ENCODE data around the gene SEC14L1. TPM values are rescaled to one million over a fixed set of nuclear protein-coding genes. Genes with fewer than 3 reads are reported as not detected.

The SEC14L1 gene
- total RNA-seq, 1 donor from 2014 or later, result 93.2 TPM

- Histone ChIP-seq H3K27ac (ENCODE audit: low read depth, low read length) (no peak overlapping the region), H3K27me3 (ENCODE audit: insufficient read depth, low read length) (no peaks in the 10 kb centered on the region), H3K4me1 (ENCODE audit: insufficient read depth, low read length) (no peaks in the 10 kb centered on the region), H3K9me3 (ENCODE audit: insufficient read depth, low read depth, low read length) (peaks cover 8% of the 10 kb centered on the region), H2AFZ (ENCODE audit: low read depth, low read length) (no peak overlapping the region), H3K4me2 (ENCODE audit: low read length) (no peak overlapping the region), H3K79me2 (ENCODE audit: insufficient read depth, low read length) (no peaks in the 10 kb centered on the region), H3K4me3 (ENCODE audit: insufficient read depth, low read depth, low read length) (no peak overlapping the region), H4K20me1 (ENCODE audit: insufficient read depth, low read length) (no peaks in the 10 kb centered on the region), H3K9ac (ENCODE audit: low read length) (no peak overlapping the region), H3K36me3 (ENCODE audit: insufficient read depth, low read length) (no peaks in the 10 kb centered on the region)
- DNase-seq (ENCODE audit: low read depth), result no peak
- peaks cover 16% of the 10 kb centered on the region for H3K36me3 Mint-ChIP-seq (ENCODE audit: low read depth, unreplicated experiment)
- TF ChIP-seq EZH2 (IDR thresholded peaks at IDR 0.05; ENCODE audit: insufficient read depth, low read length) (no peak), CTCF (IDR thresholded peaks at IDR 0.05; ENCODE audit: insufficient read depth, low read depth, low read length) (no peak)
- no peak overlapping the region for H3K4me3 Mint-ChIP-seq (ENCODE audit: unreplicated experiment)
- H3K9me3 Mint-ChIP-seq (ENCODE audit: unreplicated experiment), result peaks cover 10% of the 10 kb centered on the region
- peaks cover 2% of the 10 kb centered on the region for H3K4me1 Mint-ChIP-seq (ENCODE audit: low read depth, unreplicated experiment)
- no peak overlapping the region for H3K27ac Mint-ChIP-seq (ENCODE audit: unreplicated experiment)
- FAIRE-seq, result no peak
- H3K27me3 Mint-ChIP-seq (ENCODE audit: low read depth, unreplicated experiment), result no peaks in the 10 kb centered on the region
Measured at GRCh38 chr17:77228816-77229215, 88.0 kb downstream of the SEC14L1 start.

GRCh38 chr17:77229786-77230435, 89.1 kb downstream of the SEC14L1 start:
- no peaks in the 10 kb centered on the region for H3K79me2 ChIP-seq (ENCODE audit: insufficient read depth, low read length)
- no peak for TF ChIP-seq EZH2 (IDR thresholded peaks at IDR 0.05; ENCODE audit: insufficient read depth, low read length)
- TF ChIP-seq CTCF (IDR thresholded peaks at IDR 0.05; ENCODE audit: insufficient read depth, low read depth, low read length), result no peak
- no peak overlapping the region for H3K4me3 ChIP-seq (ENCODE audit: insufficient read depth, low read depth, low read length)
- no peak overlapping the region for H3K4me2 ChIP-seq (ENCODE audit: low read length)
- H3K9ac ChIP-seq (ENCODE audit: low read length), result no peak overlapping the region
- no peak overlapping the region for H2AFZ ChIP-seq (ENCODE audit: low read depth, low read length)
- H4K20me1 ChIP-seq (ENCODE audit: insufficient read depth, low read length), result no peaks in the 10 kb centered on the region
- no peak overlapping the region for H3K27ac ChIP-seq (ENCODE audit: low read depth, low read length)
- peaks cover 11% of the 10 kb centered on the region for H3K36me3 Mint-ChIP-seq (ENCODE audit: low read depth, unreplicated experiment)
- FAIRE-seq, result no peak
- H3K27me3 Mint-ChIP-seq (ENCODE audit: low read depth, unreplicated experiment), result no peaks in the 10 kb centered on the region
- H3K4me1 Mint-ChIP-seq (ENCODE audit: low read depth, unreplicated experiment), result peaks cover 4% of the 10 kb centered on the region
- no peak for DNase-seq (ENCODE audit: low read depth)
- H3K9me3 ChIP-seq (ENCODE audit: insufficient read depth, low read depth, low read length), result peaks cover 8% of the 10 kb centered on the region
- H3K27me3 ChIP-seq (ENCODE audit: insufficient read depth, low read length), result no peaks in the 10 kb centered on the region
- no peaks in the 10 kb centered on the region for H3K36me3 ChIP-seq (ENCODE audit: insufficient read depth, low read length)
- no peak overlapping the region for H3K4me3 Mint-ChIP-seq (ENCODE audit: unreplicated experiment)
- H3K27ac Mint-ChIP-seq (ENCODE audit: unreplicated experiment), result no peak overlapping the region
- peaks cover 9% of the 10 kb centered on the region for H3K9me3 Mint-ChIP-seq (ENCODE audit: unreplicated experiment)
- no peaks in the 10 kb centered on the region for H3K4me1 ChIP-seq (ENCODE audit: insufficient read depth, low read length)

GRCh38 chr17:77230436-77230830, 89.7 kb downstream of the SEC14L1 start:
- DNase-seq (ENCODE audit: low read depth), result no peak
- Mint-ChIP-seq H3K9me3 (ENCODE audit: unreplicated experiment) (peaks cover 9% of the 10 kb centered on the region), H3K4me1 (ENCODE audit: low read depth, unreplicated experiment) (peaks cover 4% of the 10 kb centered on the region), H3K27ac (ENCODE audit: unreplicated experiment) (no peak overlapping the region), H3K27me3 (ENCODE audit: low read depth, unreplicated experiment) (no peaks in the 10 kb centered on the region), H3K36me3 (ENCODE audit: low read depth, unreplicated experiment) (peaks cover 10% of the 10 kb centered on the region), H3K4me3 (ENCODE audit: unreplicated experiment) (no peak overlapping the region)
- Histone ChIP-seq H3K36me3 (ENCODE audit: insufficient read depth, low read length) (no peaks in the 10 kb centered on the region), H3K27me3 (ENCODE audit: insufficient read depth, low read length) (no peaks in the 10 kb centered on the region), H3K9me3 (ENCODE audit: insufficient read depth, low read depth, low read length) (peaks cover 8% of the 10 kb centered on the region), H3K27ac (ENCODE audit: low read depth, low read length) (no peak overlapping the region), H3K9ac (ENCODE audit: low read length) (no peak overlapping the region), H3K79me2 (ENCODE audit: insufficient read depth, low read length) (no peaks in the 10 kb centered on the region), H3K4me1 (ENCODE audit: insufficient read depth, low read length) (peaks cover 4% of the 10 kb centered on the region), H3K4me2 (ENCODE audit: low read length) (no peak overlapping the region), H4K20me1 (ENCODE audit: insufficient read depth, low read length) (no peaks in the 10 kb centered on the region), H2AFZ (ENCODE audit: low read depth, low read length) (no peak overlapping the region), H3K4me3 (ENCODE audit: insufficient read depth, low read depth, low read length) (no peak overlapping the region)
- no peak for FAIRE-seq
- TF ChIP-seq EZH2 (IDR thresholded peaks at IDR 0.05; ENCODE audit: insufficient read depth, low read length) (no peak), CTCF (IDR thresholded peaks at IDR 0.05; ENCODE audit: insufficient read depth, low read depth, low read length) (no peak)
